Upper lobe of left lung (tissue), 6 donors: ENCODE data around the gene CHAF1B. TPM values are rescaled to one million over a fixed set of nuclear protein-coding genes. Genes with fewer than 3 reads are reported as not detected.
"Not testable (repeated sequence)": the region's sequence is repeated elsewhere in the genome, so short reads cannot be mapped to it uniquely, and the experiment has no call there.

Source experiments
- ATAC-seq, 2 donors: fragments of 200-7000 bp; cut with Tn5 transposase; one replicate each; pipeline ENCODE4 v1.9.1; 2022; ENCODE audit warnings: mild to moderate bottlenecking in 2 of 2, moderate library complexity in 2 of 2; ENCODE audit not compliant: low FRiP score in 2 of 2
- DNase-seq, 2 donors: peaks; one replicate each; pipeline ENCODE4 v3.0.0-alpha.2; 2019 to 2020
- H3K27ac ChIP-seq, 4 donors: fragments of 200-600 bp; sonication (generic); one replicate each; pipeline ENCODE4 v1.5.1; 2016 to 2019
- H3K27me3 ChIP-seq, 4 donors: fragments of 200-600 bp; sonication (generic); one replicate each; pipeline ENCODE4 v1.5.1; 2017 to 2019
- H3K36me3 ChIP-seq, 4 donors: fragments of 200-600 bp; sonication (generic); one replicate each; pipeline ENCODE4 v1.5.1; 2016 to 2019
- H3K4me1 ChIP-seq, 4 donors: fragments of 200-600 bp; sonication (generic); one replicate each; pipeline ENCODE4 v1.5.1; 2018 to 2019
- H3K4me3 ChIP-seq, 4 donors: fragments of 200-600 bp; sonication (generic); one replicate each; pipeline ENCODE4 v1.5.1; 2017 to 2019; ENCODE audit warnings: mild to moderate bottlenecking in 2 of 4, moderate library complexity in 1 of 4
- H3K9me3 ChIP-seq, 4 donors: fragments of 200-600 bp; sonication (generic); one replicate each; pipeline ENCODE4 v1.5.1; 2018 to 2019
- EP300 ChIP-seq, 4 donors: sonication (generic); formaldehyde crosslinking; IDR thresholded peaks; one replicate each; pipeline ENCODE4 v1.5.1; 2017; ENCODE audit warnings: antibody characterized with exemption in 4 of 4, control low read depth in 2 of 4
- POLR2A ChIP-seq, 4 donors: fragments of 450-650 bp; IDR thresholded peaks; one replicate each; pipeline ENCODE4 v1.5.1; 2016 to 2017; ENCODE audit warnings: antibody characterized with exemption in 4 of 4, mild to moderate bottlenecking in 2 of 4
- POLR2AphosphoS5 ChIP-seq, 2 donors: sonication (generic); formaldehyde crosslinking; IDR thresholded peaks; one replicate each; pipeline ENCODE4 v1.5.1; 2017; ENCODE audit warnings: antibody characterized with exemption in 2 of 2
- WGBS, 2 donors: methylation state at CpG; one replicate each; pipeline ENCODE4 v1.1.5; 2017 to 2018; 5-methylcytosine and 5-hydroxymethylcytosine counted together
- total RNA-seq, 6 donors: library from RNA; depleted of rRNA in 4 of 6; stranded (reverse); fragments of >200 nt in 4 of 6; gene quantifications; one replicate each; pipeline versions ENCODE4 v1.1.0 to v1.2.1, GENCODE V29; 2016 to 2021
- TF ChIP-seq, protein P1 (sequence below), 6 experiments: fragments of 450-650 bp in 4 of 6; fragments of 200-600 bp in 2 of 6; sonication (generic) in 2 of 6; IDR thresholded peaks; one replicate each; pipeline ENCODE4 v1.5.1; 2016 to 2019; ENCODE audit warnings: antibody characterized with exemption in 6 of 6
- donor health status: DM: no; HTN: no; CAD: no; lungs with moderate emphysema.
- donor health status: DM: no; HTN: yes; CAD: no; lungs with severe emphysema.

CHAF1B gene
- total RNA-seq, 6 donors from 2014 or later = 0.55 to 2.1 (median 1.2) TPM

DNA sequence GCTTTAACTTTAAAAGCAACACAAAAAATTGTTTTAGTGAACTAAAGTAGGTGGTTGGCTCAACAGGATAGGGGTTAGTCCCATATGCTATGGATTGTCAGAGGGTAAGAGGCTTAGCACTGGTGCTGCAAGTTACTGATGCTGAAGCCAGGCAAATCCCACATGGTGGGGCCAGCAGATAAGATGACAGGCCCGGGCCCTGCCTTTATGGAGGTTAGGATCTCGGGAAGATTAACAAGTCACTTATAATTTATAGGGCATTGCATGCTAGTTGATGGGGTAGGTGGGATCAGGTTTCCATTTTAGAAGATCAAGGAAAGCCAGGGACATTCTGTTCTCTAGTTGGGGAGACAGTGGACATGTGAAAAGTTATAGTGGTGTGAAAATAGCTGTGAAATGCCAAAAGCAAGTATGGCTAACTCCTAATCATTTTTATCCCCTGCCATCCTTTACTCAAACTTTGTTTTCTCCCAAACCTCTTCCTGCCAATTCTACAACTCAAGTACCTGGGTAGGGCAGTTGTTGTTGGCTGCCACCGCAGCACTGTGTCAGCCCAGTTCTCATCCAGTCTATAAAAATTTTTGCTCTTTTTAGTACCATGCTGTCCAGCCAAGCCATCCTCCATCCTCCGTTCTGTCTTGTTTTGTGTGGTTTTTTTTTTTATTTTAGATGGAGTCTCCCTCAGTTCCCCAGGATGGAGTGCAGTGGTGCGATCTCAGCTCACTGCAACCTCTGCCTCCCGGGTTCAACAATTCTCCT, 10.3 kb downstream of the CHAF1B start:
- Histone ChIP-seq H3K4me3 (no peak overlapping the region), H3K9me3 (no peaks in the 10 kb centered on the region), H3K27me3 (no peaks in the 10 kb centered on the region), H3K36me3 (no peaks in the 10 kb centered on the region), H3K4me1 (no peaks in the 10 kb centered on the region), H3K27ac (no peak overlapping the region)
- TF ChIP-seq, protein P1, sequence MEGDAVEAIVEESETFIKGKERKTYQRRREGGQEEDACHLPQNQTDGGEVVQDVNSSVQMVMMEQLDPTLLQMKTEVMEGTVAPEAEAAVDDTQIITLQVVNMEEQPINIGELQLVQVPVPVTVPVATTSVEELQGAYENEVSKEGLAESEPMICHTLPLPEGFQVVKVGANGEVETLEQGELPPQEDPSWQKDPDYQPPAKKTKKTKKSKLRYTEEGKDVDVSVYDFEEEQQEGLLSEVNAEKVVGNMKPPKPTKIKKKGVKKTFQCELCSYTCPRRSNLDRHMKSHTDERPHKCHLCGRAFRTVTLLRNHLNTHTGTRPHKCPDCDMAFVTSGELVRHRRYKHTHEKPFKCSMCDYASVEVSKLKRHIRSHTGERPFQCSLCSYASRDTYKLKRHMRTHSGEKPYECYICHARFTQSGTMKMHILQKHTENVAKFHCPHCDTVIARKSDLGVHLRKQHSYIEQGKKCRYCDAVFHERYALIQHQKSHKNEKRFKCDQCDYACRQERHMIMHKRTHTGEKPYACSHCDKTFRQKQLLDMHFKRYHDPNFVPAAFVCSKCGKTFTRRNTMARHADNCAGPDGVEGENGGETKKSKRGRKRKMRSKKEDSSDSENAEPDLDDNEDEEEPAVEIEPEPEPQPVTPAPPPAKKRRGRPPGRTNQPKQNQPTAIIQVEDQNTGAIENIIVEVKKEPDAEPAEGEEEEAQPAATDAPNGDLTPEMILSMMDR (IDR thresholded peaks at IDR 0.05) = no peak
- TF ChIP-seq POLR2A (IDR thresholded peaks at IDR 0.05) (no peak), POLR2AphosphoS5 (IDR thresholded peaks at IDR 0.05) (no peak), EP300 (IDR thresholded peaks at IDR 0.05) (no peak)
- ATAC-seq = no peak
- 91 to 96% methylated on average over 6 of the region's 6 CpGs for WGBS, 2 donors
- DNase-seq = no peak

DNA sequence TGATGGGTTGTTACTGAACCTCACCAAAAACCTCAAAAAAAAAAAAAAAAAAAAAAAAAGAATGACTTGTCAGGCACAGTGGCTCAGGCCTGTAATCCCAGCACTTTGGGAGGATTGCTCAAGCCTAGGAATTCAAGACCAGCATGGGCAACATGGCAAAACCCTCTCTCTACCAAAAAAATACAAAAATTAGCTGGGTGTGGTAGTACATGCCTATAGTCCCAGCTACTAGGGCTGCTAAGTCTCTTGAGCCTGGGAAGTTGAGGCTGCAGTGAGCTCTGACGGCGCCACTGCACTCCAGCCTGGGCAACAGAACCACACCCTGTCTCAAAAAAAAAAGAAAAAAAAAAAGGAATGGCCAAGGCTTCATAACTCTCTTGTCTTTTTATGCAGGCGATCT, 11.1 kb downstream of the CHAF1B start:
- DNase-seq (no peak), ATAC-seq (peak in 1 of 2 donors; percentile 53)
- no peak overlapping the region for H3K27ac ChIP-seq
- H3K4me1 ChIP-seq = no peaks in the 10 kb centered on the region
- 90 to 99% methylated on average over 3 of the region's 3 CpGs for WGBS, 2 donors
- TF ChIP-seq EP300 (IDR thresholded peaks at IDR 0.05) (no peak), POLR2AphosphoS5 (IDR thresholded peaks at IDR 0.05) (no peak), POLR2A (IDR thresholded peaks at IDR 0.05) (no peak)
- TF ChIP-seq, protein P1 (IDR thresholded peaks at IDR 0.05) = no peak
- H3K36me3 ChIP-seq = no peaks in the 10 kb centered on the region
- no peaks in the 10 kb centered on the region for H3K27me3 ChIP-seq
- no peaks in the 10 kb centered on the region for H3K9me3 ChIP-seq
- no peak overlapping the region for H3K4me3 ChIP-seq

DNA sequence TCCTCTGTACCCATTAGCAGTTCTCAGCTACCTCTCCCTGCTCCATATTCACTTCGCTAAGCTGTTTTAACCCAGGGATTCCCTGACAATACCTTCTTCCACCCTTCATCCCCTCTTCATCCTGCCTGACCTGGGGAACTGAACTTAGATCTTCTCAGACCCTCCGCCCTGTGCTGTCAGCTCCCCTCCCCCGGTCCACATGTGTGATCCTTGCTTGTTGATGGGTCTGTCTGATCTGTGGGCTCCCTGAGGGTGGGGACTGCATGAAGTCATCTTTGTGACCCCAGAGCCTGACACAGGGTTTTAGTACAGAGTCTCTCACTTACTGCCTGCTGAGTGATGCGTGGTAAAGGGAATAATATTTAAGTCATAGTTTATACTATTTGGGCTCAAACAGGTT, 11.8 kb downstream of the CHAF1B start:
- ATAC-seq = peak in 1 of 2 donors; percentile 21
- H3K9me3 ChIP-seq = no peaks in the 10 kb centered on the region
- no peak overlapping the region for H3K27ac ChIP-seq
- H3K4me1 ChIP-seq = no peaks in the 10 kb centered on the region
- H3K36me3 ChIP-seq = no peaks in the 10 kb centered on the region
- no peaks in the 10 kb centered on the region for H3K27me3 ChIP-seq
- DNase-seq = no peak
- TF ChIP-seq, protein P1 (IDR thresholded peaks at IDR 0.05) = no peak
- TF ChIP-seq POLR2AphosphoS5 (IDR thresholded peaks at IDR 0.05) = no peak
- TF ChIP-seq EP300 (IDR thresholded peaks at IDR 0.05) = no peak
- TF ChIP-seq POLR2A (IDR thresholded peaks at IDR 0.05) = no peak
- H3K4me3 ChIP-seq = no peak overlapping the region
- WGBS, 2 donors = 91 to 95% methylated on average over 4 of the region's 4 CpGs

DNA sequence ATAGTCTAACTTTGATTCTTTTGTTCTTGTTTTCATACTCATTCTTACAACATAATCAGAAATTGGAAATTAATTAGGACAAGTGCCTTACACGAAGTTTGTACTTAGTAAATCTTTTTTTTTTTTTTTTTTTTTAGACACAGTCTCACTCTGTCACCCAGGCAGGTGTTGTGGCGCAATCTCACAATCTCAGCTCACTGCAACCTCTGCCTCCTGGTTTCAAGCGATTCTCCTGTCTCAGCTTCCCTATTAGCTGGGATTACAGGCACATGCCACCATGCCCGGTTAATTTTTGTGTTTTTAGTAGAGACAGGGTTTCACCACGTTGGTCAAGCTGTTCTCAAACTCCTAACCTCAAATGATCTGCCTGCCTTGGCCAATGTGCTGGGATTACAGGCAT, 12.4 kb downstream of the CHAF1B start:
- peaks cover 0 to 3% (median 0%) of the 10 kb centered on the region in 4 donors for H3K36me3 ChIP-seq
- no peak for TF ChIP-seq POLR2A (IDR thresholded peaks at IDR 0.05)
- no peak for TF ChIP-seq POLR2AphosphoS5 (IDR thresholded peaks at IDR 0.05)
- TF ChIP-seq EP300 (IDR thresholded peaks at IDR 0.05) = no peak
- TF ChIP-seq, protein P1 (IDR thresholded peaks at IDR 0.05) = no peak
- ATAC-seq = no peak

DNA sequence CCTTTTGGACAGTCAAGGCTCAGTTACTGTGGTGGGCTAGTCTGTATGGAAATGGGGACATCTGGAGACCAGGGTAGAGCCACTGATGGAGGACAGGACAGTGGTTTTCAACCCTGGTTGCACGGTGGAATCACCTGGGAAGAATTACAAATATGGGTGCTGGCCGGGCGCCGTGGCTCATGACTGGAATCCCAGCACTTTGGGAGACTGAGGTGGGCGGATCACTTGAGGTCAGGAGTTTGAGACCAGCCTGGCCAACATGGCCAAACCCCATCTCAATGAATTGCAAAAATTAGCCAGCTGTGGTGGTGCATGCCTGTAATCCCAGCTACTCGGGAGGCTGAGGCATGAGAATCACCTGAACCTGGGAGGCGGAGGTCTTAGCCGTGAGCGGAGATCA, 14.5 kb downstream of the CHAF1B start:
- WGBS, 2 donors = 95 to 99% methylated on average over 7 to 9 of the region's 9 CpGs
- not testable (repeated sequence) for H3K4me1 ChIP-seq, H3K4me3 ChIP-seq, DNase-seq, H3K36me3 ChIP-seq, H3K27ac ChIP-seq, ATAC-seq, H3K27me3 ChIP-seq, H3K9me3 ChIP-seq

More for the DNA sequence above, 12.4 kb downstream of the CHAF1B start:
- Histone ChIP-seq H3K4me1 (no peaks in the 10 kb centered on the region), H3K27me3 (no peaks in the 10 kb centered on the region), H3K4me3 (no peak overlapping the region), H3K27ac (no peak overlapping the region), H3K9me3 (no peaks in the 10 kb centered on the region)
- 85 to 86% methylated on average over 5 of the region's 5 CpGs for WGBS, 2 donors
- no peak for DNase-seq
